ENCODE data around the gene MYL3.

The MYL3 gene

GRCh38 chr3:46870651-46871050 lies 7.4 kb upstream of the MYL3 start:
- Histone ChIP-seq H3K27ac (no peak overlapping the region), H3K4me3 (no peak overlapping the region)
- no peak for DNase-seq (ENCODE audit: low spot score)
- TF ChIP-seq CTCF (IDR thresholded peaks at IDR 0.05): no peak

- Histone ChIP-seq H3K27ac (peak overlapping the region in 1 of 2 donors; percentile 83), H3K4me3 (no peak overlapping the region)
- no peak for DNase-seq (ENCODE audit: low spot score)
- TF ChIP-seq CTCF (IDR thresholded peaks at IDR 0.05): no peak
Measured at GRCh38 chr3:46869440-46869839, 6.2 kb upstream of the MYL3 start.

- TF ChIP-seq CTCF (IDR thresholded peaks at IDR 0.05): no peak
- H3K4me3 ChIP-seq: no peak overlapping the region
- H3K27ac ChIP-seq: peak overlapping the region; percentile 82 to 83
- no peak for DNase-seq (ENCODE audit: low spot score)
Measured at GRCh38 chr3:46868948-46869347, 5.7 kb upstream of the MYL3 start.

GRCh38 chr3:46868287-46868686 lies 5.0 kb upstream of the MYL3 start:
- DNase-seq (ENCODE audit: low spot score): no peak
- no peak for TF ChIP-seq CTCF (IDR thresholded peaks at IDR 0.05)
- Histone ChIP-seq H3K27ac (peak overlapping the region; percentile 82 to 83), H3K4me3 (no peak overlapping the region)

GRCh38 chr3:46867550-46867898 lies 4.3 kb upstream of the MYL3 start:
- TF ChIP-seq CTCF (IDR thresholded peaks at IDR 0.05): no peak
- peak; percentile 94 for DNase-seq (ENCODE audit: low spot score)
- Histone ChIP-seq H3K27ac (peak overlapping the region; percentile 82 to 83), H3K4me3 (peak overlapping the region; percentile 43)

GRCh38 chr3:46866720-46867549 lies 3.7 kb upstream of the MYL3 start:
- TF ChIP-seq CTCF (IDR thresholded peaks at IDR 0.05): peak; percentile 97
- Histone ChIP-seq H3K4me3 (peak overlapping the region; percentile 43), H3K27ac (peak overlapping the region; percentile 82 to 83)
- no peak for DNase-seq (ENCODE audit: low spot score)

- TF ChIP-seq CTCF (IDR thresholded peaks at IDR 0.05): no peak
- H3K4me3 ChIP-seq: no peak overlapping the region
- peak overlapping the region; percentile 82 to 83 for H3K27ac ChIP-seq
- DNase-seq (ENCODE audit: low spot score): no peak
Measured at GRCh38 chr3:46866032-46866595, 2.9 kb upstream of the MYL3 start.

All from coronary artery (tissue), 2 donors.